ENCODE results near the gene GPER1.

GPER1 gene

GRCh38 chr7:1091644-1092027 lies 3.7 kb downstream of the GPER1 start:
- TF ChIP-seq FOXP2 (optimal IDR thresholded peaks at IDR 0.05; ENCODE audit: borderline replicate concordance, extremely low read depth, extremely low read length, insufficient read depth) = no peak
- no peak for TF ChIP-seq TAF1 (IDR thresholded peaks at IDR 0.05; ENCODE audit: borderline replicate concordance, insufficient read depth, low read length)
- TF ChIP-seq SIN3A (IDR thresholded peaks at IDR 0.05; ENCODE audit: borderline replicate concordance, insufficient read depth, low read length) = no peak

GRCh38 chr7:1092161-1092632 lies 4.3 kb downstream of the GPER1 start:
- no peak for TF ChIP-seq SIN3A (IDR thresholded peaks at IDR 0.05; ENCODE audit: borderline replicate concordance, insufficient read depth, low read length)
- no peak for TF ChIP-seq TAF1 (IDR thresholded peaks at IDR 0.05; ENCODE audit: borderline replicate concordance, insufficient read depth, low read length)
- TF ChIP-seq POLR2AphosphoS5 (IDR thresholded peaks at IDR 0.05; ENCODE audit: low read depth, low read length) = no peak
- no peak for TF ChIP-seq REST (IDR thresholded peaks at IDR 0.05; ENCODE audit: insufficient read depth in 1 of 2, low read depth in 2 of 2, low read length in 2 of 2)
- no peak for TF ChIP-seq FOXP2 (optimal IDR thresholded peaks at IDR 0.05; ENCODE audit: borderline replicate concordance, extremely low read depth, extremely low read length, insufficient read depth)

- TF ChIP-seq POLR2AphosphoS5 (IDR thresholded peaks at IDR 0.05; ENCODE audit: low read depth, low read length) = no peak
- no peak for TF ChIP-seq FOXP2 (optimal IDR thresholded peaks at IDR 0.05; ENCODE audit: borderline replicate concordance, extremely low read depth, extremely low read length, insufficient read depth)
- no peak for TF ChIP-seq TAF1 (IDR thresholded peaks at IDR 0.05; ENCODE audit: borderline replicate concordance, insufficient read depth, low read length)
- TF ChIP-seq REST (IDR thresholded peaks at IDR 0.05; ENCODE audit: insufficient read depth in 1 of 2, low read depth in 2 of 2, low read length in 2 of 2) = no peak
- TF ChIP-seq SIN3A (IDR thresholded peaks at IDR 0.05; ENCODE audit: borderline replicate concordance, insufficient read depth, low read length) = no peak
Observed at GRCh38 chr7:1092806-1093501, 5.0 kb downstream of the GPER1 start.

GRCh38 chr7:1093502-1093843 lies 5.6 kb downstream of the GPER1 start:
- no peak for TF ChIP-seq SIN3A (IDR thresholded peaks at IDR 0.05; ENCODE audit: borderline replicate concordance, insufficient read depth, low read length)
- TF ChIP-seq TAF1 (IDR thresholded peaks at IDR 0.05; ENCODE audit: borderline replicate concordance, insufficient read depth, low read length) = no peak
- TF ChIP-seq POLR2AphosphoS5 (IDR thresholded peaks at IDR 0.05; ENCODE audit: low read depth, low read length) = no peak
- TF ChIP-seq REST (IDR thresholded peaks at IDR 0.05; ENCODE audit: insufficient read depth in 1 of 2, low read depth in 2 of 2, low read length in 2 of 2) = no peak
- no peak for TF ChIP-seq FOXP2 (optimal IDR thresholded peaks at IDR 0.05; ENCODE audit: borderline replicate concordance, extremely low read depth, extremely low read length, insufficient read depth)

GRCh38 chr7:1093916-1094508 lies 6.1 kb downstream of the GPER1 start:
- no peak for TF ChIP-seq POLR2AphosphoS5 (IDR thresholded peaks at IDR 0.05; ENCODE audit: low read depth, low read length)

- TF ChIP-seq TAF1 (IDR thresholded peaks at IDR 0.05; ENCODE audit: borderline replicate concordance, insufficient read depth, low read length) (no peak), SIN3A (IDR thresholded peaks at IDR 0.05; ENCODE audit: borderline replicate concordance, insufficient read depth, low read length) (no peak), FOXP2 (optimal IDR thresholded peaks at IDR 0.05; ENCODE audit: borderline replicate concordance, extremely low read depth, extremely low read length, insufficient read depth) (no peak), REST (IDR thresholded peaks at IDR 0.05; ENCODE audit: insufficient read depth in 1 of 2, low read depth in 2 of 2, low read length in 2 of 2) (no peak), POLR2AphosphoS5 (IDR thresholded peaks at IDR 0.05; ENCODE audit: low read depth, low read length) (no peak)
Observed at GRCh38 chr7:1094870-1095269, 7.0 kb downstream of the GPER1 start.

All from PFSK-1 (cell line).